MM.1S (cell line): ENCODE data around the gene SLIT3.

Experiments
- DNase-seq: peaks from one replicate; pipeline ENCODE4 v3.0.0-alpha.2; 2015
- H2AFZ ChIP-seq: fragments of 300-600 bp; sonication (generic); 2 replicates; pipeline ENCODE4 v1.6.0; 2016; ENCODE audit warnings: antibody characterized with exemption, low read length
- H3F3A ChIP-seq: fragments of 300-600 bp; sonication (generic); 2 replicates; pipeline ENCODE4 v1.6.1; 2016; ENCODE audit warnings: mild to moderate bottlenecking, antibody characterized with exemption, low read length, moderate library complexity, mixed read lengths; ENCODE audit not compliant: insufficient read depth
- H3K27ac ChIP-seq: fragments of 300-600 bp; sonication (generic); 2 replicates; pipeline ENCODE4 v1.5.1; 2016; ENCODE audit warnings: mild to moderate bottlenecking, low read length
- H3K27me3 ChIP-seq: fragments of 300-600 bp; sonication (generic); replicated peaks from 2 replicates; pipeline ENCODE4 v1.6.0; 2016; ENCODE audit warnings: low read length; ENCODE audit not compliant: insufficient read depth
- H3K36me3 ChIP-seq: fragments of 300-600 bp; sonication (generic); replicated peaks from 2 replicates; pipeline ENCODE4 v1.6.1; 2016; ENCODE audit warnings: mild to moderate bottlenecking, low read length, mixed read lengths; ENCODE audit not compliant: insufficient read depth
- H3K4me1 ChIP-seq: fragments of 300-600 bp; sonication (generic); 2 replicates; pipeline ENCODE4 v1.6.1; 2016; ENCODE audit warnings: low read length, mixed read lengths
- H3K4me2 ChIP-seq: fragments of 300-600 bp; sonication (generic); 2 replicates; pipeline ENCODE4 v1.6.0; 2016; ENCODE audit warnings: low read depth, low read length
- H3K4me3 ChIP-seq: fragments of 300-600 bp; sonication (generic); 2 replicates; pipeline ENCODE4 v1.5.1; 2016; ENCODE audit warnings: low read length, mixed read lengths
- H3K79me2 ChIP-seq: fragments of 300-600 bp; sonication (generic); 2 replicates; pipeline ENCODE4 v1.6.1; 2016; ENCODE audit warnings: mixed run types, low read length, mixed read lengths
- H3K9ac ChIP-seq: fragments of 300-600 bp; sonication (generic); 2 replicates; pipeline ENCODE4 v1.6.1; 2016; ENCODE audit warnings: low read length, mixed read lengths
- H3K9me2 ChIP-seq: fragments of 300-600 bp; sonication (generic); replicated peaks from 2 replicates; pipeline ENCODE4 v1.6.1; 2016; ENCODE audit warnings: mild to moderate bottlenecking, low read length, mixed read lengths; ENCODE audit not compliant: insufficient read depth
- H3K9me3 ChIP-seq: fragments of 300-600 bp; sonication (generic); replicated peaks from 2 replicates; pipeline ENCODE4 v1.6.1; 2016; ENCODE audit warnings: mild to moderate bottlenecking, low read length, mixed read lengths; ENCODE audit not compliant: insufficient read depth
- H4K20me1 ChIP-seq: fragments of 300-600 bp; sonication (generic); 2 replicates; pipeline ENCODE4 v1.6.1; 2016; ENCODE audit warnings: mild to moderate bottlenecking, low read length, moderate library complexity, mixed read lengths; ENCODE audit not compliant: insufficient read depth
- CTCF ChIP-seq: fragments of 300-600 bp; sonication (generic); IDR thresholded peaks from 2 replicates; pipeline ENCODE4 v1.5.1; 2016; ENCODE audit warnings: antibody characterized with exemption, low read length, mixed read lengths
- EZH2 ChIP-seq: fragments of 300-600 bp; sonication (generic); optimal IDR thresholded peaks from 2 replicates; pipeline ENCODE3; 2017; ENCODE audit warnings: low read depth, mild to moderate bottlenecking, antibody characterized with exemption, low read length, mixed read lengths
- EZH2phosphoT487 ChIP-seq: fragments of 300-600 bp; sonication (generic); IDR thresholded peaks from 2 replicates; pipeline ENCODE4 v1.6.1; 2018; ENCODE audit warnings: antibody characterized with exemption, low read length

The SLIT3 gene

GRCh38 chr5:168654211-168654721, 646.7 kb downstream of the SLIT3 start:
- Histone ChIP-seq H2AFZ (no peak overlapping the region), H3K4me1 (no peaks in the 10 kb centered on the region), H3K4me3 (no peak overlapping the region), H3K27ac (no peak overlapping the region), H3K27me3 (no peaks in the 10 kb centered on the region), H4K20me1 (no peaks in the 10 kb centered on the region), H3F3A (no peaks in the 10 kb centered on the region), H3K9me3 (no peaks in the 10 kb centered on the region), H3K9me2 (no peaks in the 10 kb centered on the region), H3K36me3 (no peaks in the 10 kb centered on the region), H3K4me2 (no peak overlapping the region), H3K9ac (no peak overlapping the region), H3K79me2 (no peaks in the 10 kb centered on the region)
- no peak for DNase-seq
- TF ChIP-seq EZH2 = no peak
- no peak for TF ChIP-seq CTCF
- TF ChIP-seq EZH2phosphoT487 = no peak

- Histone ChIP-seq H3K27ac (no peak overlapping the region), H2AFZ (no peak overlapping the region)
Measured at GRCh38 chr5:168653626-168654025, 647.3 kb downstream of the SLIT3 start.

GRCh38 chr5:168651648-168652047, 649.3 kb downstream of the SLIT3 start:
- no peaks in the 10 kb centered on the region for H3K27me3 ChIP-seq
- no peak for DNase-seq
- no peak overlapping the region for H3K4me3 ChIP-seq
- no peaks in the 10 kb centered on the region for H3K79me2 ChIP-seq
- no peaks in the 10 kb centered on the region for H3K36me3 ChIP-seq
- H4K20me1 ChIP-seq = no peaks in the 10 kb centered on the region
- H3K4me1 ChIP-seq = no peaks in the 10 kb centered on the region
- no peaks in the 10 kb centered on the region for H3F3A ChIP-seq
- no peak overlapping the region for H2AFZ ChIP-seq
- H3K4me2 ChIP-seq = no peak overlapping the region
- H3K9me3 ChIP-seq = no peaks in the 10 kb centered on the region
- no peak for TF ChIP-seq EZH2
- TF ChIP-seq EZH2phosphoT487 = no peak
- H3K27ac ChIP-seq = no peak overlapping the region
- no peaks in the 10 kb centered on the region for H3K9me2 ChIP-seq
- no peak overlapping the region for H3K9ac ChIP-seq

More at GRCh38 chr5:168653626-168654025, 647.3 kb downstream of the SLIT3 start:
- Histone ChIP-seq H3K9me2 (no peaks in the 10 kb centered on the region), H4K20me1 (no peaks in the 10 kb centered on the region), H3K9ac (no peak overlapping the region), H3K4me3 (no peak overlapping the region), H3K79me2 (no peaks in the 10 kb centered on the region), H3K9me3 (no peaks in the 10 kb centered on the region), H3K36me3 (no peaks in the 10 kb centered on the region), H3K4me1 (no peaks in the 10 kb centered on the region), H3F3A (no peaks in the 10 kb centered on the region), H3K27me3 (no peaks in the 10 kb centered on the region), H3K4me2 (no peak overlapping the region)
- TF ChIP-seq EZH2phosphoT487 = no peak
- no peak for TF ChIP-seq CTCF
- TF ChIP-seq EZH2 = no peak
- DNase-seq = no peak

- TF ChIP-seq EZH2phosphoT487 = no peak
- no peak for TF ChIP-seq EZH2
- H3K9me2 ChIP-seq = no peaks in the 10 kb centered on the region
- H4K20me1 ChIP-seq = no peaks in the 10 kb centered on the region
- no peak overlapping the region for H3K27ac ChIP-seq
- no peak overlapping the region for H3K4me3 ChIP-seq
- no peaks in the 10 kb centered on the region for H3K27me3 ChIP-seq
- no peaks in the 10 kb centered on the region for H3K4me1 ChIP-seq
- DNase-seq = no peak
- H3F3A ChIP-seq = no peaks in the 10 kb centered on the region
- H3K79me2 ChIP-seq = no peaks in the 10 kb centered on the region
- no peaks in the 10 kb centered on the region for H3K9me3 ChIP-seq
- H3K4me2 ChIP-seq = no peak overlapping the region
- no peak overlapping the region for H3K9ac ChIP-seq
- H2AFZ ChIP-seq = no peak overlapping the region
- no peaks in the 10 kb centered on the region for H3K36me3 ChIP-seq
Measured at GRCh38 chr5:168649306-168649705, 651.6 kb downstream of the SLIT3 start.
